ENCODE data around the gene PARP2.
"Not testable (repeated sequence)": the region's sequence is repeated elsewhere in the genome, so short reads cannot be mapped to it uniquely, and the experiment has no call there.

PARP2 gene

GRCh38 chr14:20332788-20333493 lies 10.5 kb upstream of the PARP2 start, which contains the start of gene CCNB1IP1:
TSS of gene CCNB1IP1 (minus strand) at chr14:20333279. CDS start at chr14:20316523, 16,756 bp downstream.
- TF ChIP-seq CTCF (IDR thresholded peaks at IDR 0.05; ENCODE audit: low read depth, low read length), result no peak
- DNase-seq (ENCODE audit: extremely low read depth, low read depth), result peak; percentile 51

GRCh38 chr14:20333494-20333841 lies 10.0 kb upstream of the PARP2 start:
- no peak for TF ChIP-seq CTCF (IDR thresholded peaks at IDR 0.05; ENCODE audit: low read depth, low read length)

GRCh38 chr14:20334017-20334416 lies 9.4 kb upstream of the PARP2 start:
- no peak for DNase-seq (ENCODE audit: extremely low read depth, low read depth)

More at GRCh38 chr14:20333494-20333841, 10.0 kb upstream of the PARP2 start:
- no peak for DNase-seq (ENCODE audit: extremely low read depth, low read depth)

GRCh38 chr14:20341032-20341431 lies 2.4 kb upstream of the PARP2 start:
- DNase-seq (ENCODE audit: extremely low read depth, low read depth), result not testable (repeated sequence)

More at GRCh38 chr14:20334017-20334416, 9.4 kb upstream of the PARP2 start:
- TF ChIP-seq CTCF (IDR thresholded peaks at IDR 0.05; ENCODE audit: low read depth, low read length), result no peak

GRCh38 chr14:20341646-20342045 lies 1.8 kb upstream of the PARP2 start:
- no peak for DNase-seq (ENCODE audit: extremely low read depth, low read depth)
- no peak for TF ChIP-seq CTCF (IDR thresholded peaks at IDR 0.05; ENCODE audit: low read depth, low read length)

DNA sequence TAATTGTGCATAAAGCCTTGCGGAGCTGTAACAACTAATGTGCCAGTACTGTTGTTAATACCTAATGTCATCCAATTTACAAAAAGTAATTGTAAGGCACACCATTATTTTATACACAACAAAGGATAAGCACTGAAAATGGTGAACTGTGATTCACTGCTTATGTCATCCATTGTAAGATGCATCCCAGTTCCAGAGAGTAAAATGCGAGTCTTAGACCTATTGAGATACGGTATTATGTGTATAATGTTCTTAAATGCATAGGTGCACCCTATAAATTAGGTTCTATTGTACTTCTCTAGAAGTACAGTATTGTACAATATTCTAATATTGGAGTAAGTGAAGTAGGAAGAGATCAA lies 406 bp downstream of the PARP2 start:
- no peak for DNase-seq (ENCODE audit: extremely low read depth, low read depth)
- no peak for TF ChIP-seq CTCF (IDR thresholded peaks at IDR 0.05; ENCODE audit: low read depth, low read length)

DNA sequence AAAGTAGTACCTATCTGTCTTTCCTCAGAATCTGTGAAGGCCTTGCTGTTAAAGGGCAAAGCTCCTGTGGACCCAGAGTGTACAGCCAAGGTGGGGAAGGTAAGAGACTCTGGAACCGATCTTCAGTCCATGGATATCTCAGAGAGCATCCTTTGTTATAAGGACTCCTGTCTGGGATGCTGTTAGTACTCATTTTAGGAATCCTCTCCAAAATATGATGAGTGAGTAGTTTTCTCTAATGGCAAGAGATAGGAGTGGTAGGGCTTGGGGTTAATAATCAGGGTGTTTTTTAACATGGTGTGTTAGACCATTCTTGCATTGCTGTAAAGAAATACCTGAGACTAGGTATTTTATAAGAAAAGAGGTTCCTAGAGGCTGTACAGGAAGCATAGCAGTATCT lies 1.9 kb downstream of the PARP2 start:
- no peak for TF ChIP-seq CTCF (IDR thresholded peaks at IDR 0.05; ENCODE audit: low read depth, low read length)
- no peak for DNase-seq (ENCODE audit: extremely low read depth, low read depth)

- no peak for TF ChIP-seq CTCF (IDR thresholded peaks at IDR 0.05; ENCODE audit: low read depth, low read length)
- DNase-seq (ENCODE audit: extremely low read depth, low read depth), result no peak
These were observed 3.3 kb downstream of the PARP2 start for GRCh38 chr14:20346713-20347112.
